ENCODE results near the gene PM20D1.

PM20D1 gene

GRCh38 chr1:205803986-205804385, 45.9 kb downstream of the PM20D1 start:
- DNase-seq (ENCODE audit: low read depth): no peak

GRCh38 chr1:205802060-205802459, 47.9 kb downstream of the PM20D1 start:
- no peak for DNase-seq (ENCODE audit: low read depth)

GRCh38 chr1:205800981-205801703, 48.8 kb downstream of the PM20D1 start:
- no peak for DNase-seq (ENCODE audit: low read depth)

- DNase-seq (ENCODE audit: low read depth): no peak
Observed at GRCh38 chr1:205800427-205800826, 49.5 kb downstream of the PM20D1 start.

- DNase-seq (ENCODE audit: low read depth): no peak
Observed at GRCh38 chr1:205798577-205798976, 51.4 kb downstream of the PM20D1 start.

GRCh38 chr1:205797168-205797567, 52.8 kb downstream of the PM20D1 start:
- no peak for DNase-seq (ENCODE audit: low read depth)

- no peak for DNase-seq (ENCODE audit: low read depth)
Observed at GRCh38 chr1:205794011-205794730, 55.8 kb downstream of the PM20D1 start.

- DNase-seq (ENCODE audit: low read depth): no peak
Observed at GRCh38 chr1:205792961-205793673, 56.8 kb downstream of the PM20D1 start.

- DNase-seq (ENCODE audit: low read depth): no peak
Observed at GRCh38 chr1:205792481-205792881, 57.5 kb downstream of the PM20D1 start.

- peak; percentile 39 for DNase-seq (ENCODE audit: low read depth)
Observed at GRCh38 chr1:205791568-205792180, 58.3 kb downstream of the PM20D1 start.

GRCh38 chr1:205787287-205787916, 62.5 kb downstream of the PM20D1 start:
- DNase-seq (ENCODE audit: low read depth): no peak

GRCh38 chr1:205786601-205787000, 63.3 kb downstream of the PM20D1 start:
- no peak for DNase-seq (ENCODE audit: low read depth)

- DNase-seq (ENCODE audit: low read depth): no peak
Observed at GRCh38 chr1:205785446-205785845, 64.5 kb downstream of the PM20D1 start.

GRCh38 chr1:205783904-205784303, 66.0 kb downstream of the PM20D1 start:
- no peak for DNase-seq (ENCODE audit: low read depth)

GRCh38 chr1:205783433-205783795, 66.5 kb downstream of the PM20D1 start:
- DNase-seq (ENCODE audit: low read depth): no peak

GRCh38 chr1:205782627-205783432, 67.1 kb downstream of the PM20D1 start:
- DNase-seq (ENCODE audit: low read depth): no peak

GRCh38 chr1:205780335-205780734, 69.6 kb downstream of the PM20D1 start:
- DNase-seq (ENCODE audit: low read depth): no peak

Measured in stimulated activated CD8-positive, alpha-beta memory T cell treated with anti-CD3 and anti-CD28 coated beads, Interleukin-12 subunit alpha, Interleukin-12 subunit beta, amount 100 ng/mL, for 1 hour (primary cell).